GM18907 (cell line): ENCODE measurements around the gene SF1.

Source experiments
- ATAC-seq: cut with Tn5 transposase; IDR thresholded peaks from one replicate; pipeline ENCODE4 v1.9.1; 2021; ENCODE audit warnings: mild to moderate bottlenecking, moderate library complexity; ENCODE audit not compliant: unreplicated experiment

The SF1 gene

DNA sequence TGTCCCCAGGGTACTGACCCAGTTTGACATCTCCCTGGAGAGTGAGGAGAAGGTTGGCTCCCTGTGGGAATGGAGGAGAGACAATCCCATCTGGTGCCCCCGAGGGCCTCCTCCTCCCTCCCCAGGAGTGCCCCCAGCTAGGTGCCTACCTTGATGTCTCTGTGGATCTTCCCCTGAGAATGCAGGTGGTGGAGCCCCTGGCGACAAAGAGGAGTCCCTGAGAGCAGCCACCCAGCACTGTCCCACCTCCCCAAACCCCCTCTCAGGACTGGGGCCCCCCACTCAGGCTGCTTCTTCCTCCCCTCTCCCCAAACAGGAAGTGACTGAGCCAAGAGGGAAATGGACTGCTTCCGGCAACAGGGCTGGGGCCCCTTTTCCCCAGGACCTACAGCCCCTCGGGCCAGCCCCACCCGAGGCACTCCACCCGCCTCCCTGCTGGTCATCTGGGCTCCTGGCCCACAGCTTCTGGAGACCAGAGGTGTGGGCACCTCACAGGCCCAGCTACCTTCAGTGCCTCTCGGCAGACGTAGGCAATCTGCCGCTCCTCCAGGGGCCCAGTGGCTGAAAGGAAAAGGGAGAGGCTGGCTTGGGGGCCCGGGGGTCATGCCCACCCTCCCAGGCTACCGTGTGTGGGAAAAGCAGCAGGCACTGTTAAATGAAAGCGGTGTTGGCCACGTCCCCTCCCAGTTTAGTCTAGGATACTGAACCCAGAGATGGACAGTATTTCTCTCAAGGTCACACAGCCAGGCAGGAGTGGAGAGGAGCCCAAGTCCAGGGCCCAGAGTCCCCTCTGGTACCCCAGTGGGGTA, 23.4 kb upstream of the SF1 start:
- no peak for ATAC-seq

DNA sequence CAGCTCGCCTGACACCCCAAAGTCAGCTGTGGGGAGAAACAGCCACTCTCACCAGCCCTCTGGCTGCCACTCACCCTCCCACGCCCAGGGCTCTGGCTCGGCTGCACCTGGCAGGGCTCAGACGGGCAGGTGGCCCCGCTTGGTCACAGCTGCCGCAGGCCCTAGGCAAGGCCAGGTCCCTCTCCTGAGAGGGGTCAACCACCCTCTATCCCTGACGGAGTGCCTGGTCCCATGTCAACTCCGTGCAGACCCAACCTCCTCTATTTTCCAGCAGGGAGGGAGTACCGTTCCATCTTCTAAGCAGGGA, 22.8 kb upstream of the SF1 start:
- no peak for ATAC-seq

- no peak for ATAC-seq
Observed at GRCh38 chr11:64800303-64801157, 22.2 kb upstream of the SF1 start.

DNA sequence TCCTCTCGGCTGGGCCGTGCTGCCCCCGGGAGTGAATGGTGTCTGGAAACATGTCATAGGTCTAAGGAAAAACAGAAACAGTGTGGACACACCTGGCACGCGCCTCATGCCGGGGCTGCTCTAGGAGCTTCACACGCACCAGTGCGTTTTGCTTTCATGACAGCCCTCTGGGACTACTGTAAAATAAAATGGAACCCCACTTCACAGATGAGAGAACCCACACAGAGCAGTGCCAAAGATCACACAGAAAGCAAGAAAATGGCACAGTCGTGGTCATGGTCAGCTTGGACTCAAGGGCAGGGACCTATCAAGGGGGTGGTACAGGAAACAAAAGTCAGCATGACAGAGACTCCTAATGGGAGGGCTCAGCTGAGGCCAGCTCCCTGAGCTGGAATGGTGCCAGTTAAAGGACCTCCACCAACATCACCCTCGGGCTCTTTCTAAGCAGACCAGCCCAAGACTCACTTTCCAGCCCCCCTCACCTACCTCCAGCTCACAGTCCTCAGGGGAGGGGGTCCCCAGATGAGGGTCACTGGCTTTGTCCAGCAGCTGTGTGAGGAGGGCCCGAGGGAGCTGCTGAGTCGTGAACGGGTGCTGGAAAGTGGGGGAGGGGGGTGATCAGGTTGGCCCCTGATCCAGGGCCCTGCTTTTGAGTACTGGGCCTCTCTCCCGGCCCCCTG, 21.4 kb upstream of the SF1 start:
- ATAC-seq: no peak

DNA sequence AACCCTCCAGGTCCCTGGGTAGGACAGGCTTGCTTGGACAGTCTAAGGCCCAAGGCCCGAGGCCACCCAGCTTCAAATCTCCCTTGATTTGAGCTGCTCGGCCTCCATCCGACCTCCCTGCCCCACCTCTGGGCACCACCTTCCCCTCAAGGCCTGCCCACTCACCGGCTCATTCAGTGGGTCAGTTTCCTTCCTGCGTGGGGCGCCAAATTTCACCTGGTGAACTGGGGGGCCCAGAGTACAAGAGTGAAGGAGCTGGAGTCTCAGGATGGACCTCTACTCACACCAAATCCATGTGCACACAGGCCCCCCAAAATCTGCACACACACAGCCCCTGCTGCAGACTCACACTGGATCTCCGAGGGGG, 20.9 kb upstream of the SF1 start:
- ATAC-seq: no peak

DNA sequence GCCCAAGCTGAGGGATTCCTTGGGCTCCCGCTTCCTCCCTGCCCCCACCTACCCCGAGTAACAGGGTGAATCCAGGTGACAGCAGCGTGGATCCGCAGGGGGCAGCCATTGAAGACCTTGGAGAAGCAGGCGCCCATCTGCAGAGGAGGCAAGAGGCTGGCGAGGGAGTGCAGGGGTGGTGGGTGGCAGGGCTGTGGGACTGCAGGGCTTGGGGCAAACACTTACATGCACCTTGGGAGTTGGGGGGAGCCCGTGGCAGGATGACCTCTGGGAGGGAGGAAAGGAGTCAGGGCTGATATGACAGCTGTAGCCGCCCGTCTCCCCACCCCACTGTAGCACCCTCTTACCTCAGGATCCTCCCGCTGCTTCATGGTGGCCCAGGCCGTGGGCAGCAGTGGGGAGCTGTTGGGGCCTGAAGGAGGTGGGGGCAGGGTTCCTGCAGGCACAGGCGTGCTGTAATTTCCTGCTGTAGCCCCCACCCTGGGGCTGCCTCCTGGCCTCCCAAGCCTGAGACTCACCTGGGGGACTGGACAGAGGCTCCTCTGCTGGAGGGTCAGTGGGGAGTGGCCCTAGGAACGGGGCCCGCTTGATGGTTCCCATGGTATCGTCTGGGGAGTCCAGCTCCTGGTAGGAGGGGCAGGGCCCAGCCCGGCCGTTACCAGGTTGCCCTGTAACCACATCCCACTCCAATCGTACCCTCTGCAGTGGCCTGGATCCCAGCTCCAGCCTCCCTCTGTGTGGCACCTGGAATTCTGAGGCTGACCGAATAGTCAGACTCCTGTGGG, 18.6 kb upstream of the SF1 start:
- ATAC-seq: no peak

- no peak for ATAC-seq
Observed at GRCh38 chr11:64796047-64796756, 17.9 kb upstream of the SF1 start.

- no peak for ATAC-seq
Observed at GRCh38 chr11:64794526-64794925, 16.2 kb upstream of the SF1 start.

DNA sequence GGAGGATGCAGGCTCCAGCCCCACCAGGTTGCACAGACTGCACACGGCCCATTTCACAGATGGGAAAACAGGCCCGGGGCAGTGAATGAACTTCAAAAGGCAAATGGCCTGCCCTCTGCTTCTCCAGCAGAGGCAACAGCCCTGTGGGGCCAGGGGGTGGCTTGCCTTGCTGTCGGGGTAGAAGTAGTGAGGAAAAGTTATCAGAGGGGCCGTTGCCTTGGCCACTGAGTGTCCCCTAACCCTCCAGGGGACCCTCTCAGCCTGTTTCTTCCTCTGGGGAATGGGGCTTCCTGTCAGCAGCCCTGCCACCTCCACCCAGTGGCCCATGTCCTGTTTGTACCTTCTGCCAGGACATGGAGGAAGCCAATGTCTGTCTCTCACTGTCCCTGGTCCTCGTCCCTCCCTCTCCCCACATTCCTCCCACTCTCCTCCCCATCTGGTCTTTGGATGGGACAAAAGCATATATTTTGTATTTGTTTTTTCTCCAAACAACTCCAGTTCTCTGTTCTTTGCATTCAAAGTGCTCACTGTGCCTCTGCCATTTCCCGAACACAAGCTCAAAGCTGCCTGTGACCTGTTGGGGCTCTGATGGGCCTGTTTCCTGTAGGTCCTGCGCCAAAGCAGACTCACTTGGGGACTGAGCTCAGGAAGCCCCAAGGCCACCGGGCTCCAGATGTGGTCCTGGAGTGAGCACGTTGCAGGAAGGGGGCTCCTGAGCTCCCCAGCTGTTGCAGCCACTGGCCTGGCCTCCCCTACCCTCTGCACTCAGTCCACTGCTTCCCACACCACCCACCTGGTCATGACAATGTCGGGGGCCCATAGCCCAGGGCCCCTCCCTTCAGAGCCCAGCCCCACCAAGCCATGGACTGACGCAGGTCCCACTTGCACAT, 15.2 kb upstream of the SF1 start:
- no peak for ATAC-seq

DNA sequence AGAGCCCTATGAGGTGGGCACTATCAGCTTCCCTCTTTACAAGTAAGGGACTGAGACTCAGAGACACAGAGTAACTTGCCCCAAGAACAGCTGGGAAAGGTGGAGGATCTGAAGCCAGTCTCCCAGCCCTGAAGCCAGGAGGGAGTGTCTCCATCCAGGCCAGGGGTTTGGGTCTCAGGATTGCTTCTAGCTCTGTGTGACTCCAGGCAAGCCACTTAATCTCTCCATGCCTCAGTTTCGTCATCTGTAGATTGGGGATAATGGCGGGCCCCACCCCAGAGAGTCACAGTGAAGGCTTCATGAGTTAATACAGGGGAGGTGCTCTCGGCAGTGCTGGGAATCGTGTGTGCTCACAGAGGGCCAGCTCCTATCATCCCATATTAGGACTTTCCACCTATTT, 14.1 kb upstream of the SF1 start:
- ATAC-seq: no peak

- ATAC-seq: no peak
Observed at GRCh38 chr11:64791781-64792291, 13.5 kb upstream of the SF1 start.

- ATAC-seq: no peak
Observed at GRCh38 chr11:64790205-64791095, 12.1 kb upstream of the SF1 start.

DNA sequence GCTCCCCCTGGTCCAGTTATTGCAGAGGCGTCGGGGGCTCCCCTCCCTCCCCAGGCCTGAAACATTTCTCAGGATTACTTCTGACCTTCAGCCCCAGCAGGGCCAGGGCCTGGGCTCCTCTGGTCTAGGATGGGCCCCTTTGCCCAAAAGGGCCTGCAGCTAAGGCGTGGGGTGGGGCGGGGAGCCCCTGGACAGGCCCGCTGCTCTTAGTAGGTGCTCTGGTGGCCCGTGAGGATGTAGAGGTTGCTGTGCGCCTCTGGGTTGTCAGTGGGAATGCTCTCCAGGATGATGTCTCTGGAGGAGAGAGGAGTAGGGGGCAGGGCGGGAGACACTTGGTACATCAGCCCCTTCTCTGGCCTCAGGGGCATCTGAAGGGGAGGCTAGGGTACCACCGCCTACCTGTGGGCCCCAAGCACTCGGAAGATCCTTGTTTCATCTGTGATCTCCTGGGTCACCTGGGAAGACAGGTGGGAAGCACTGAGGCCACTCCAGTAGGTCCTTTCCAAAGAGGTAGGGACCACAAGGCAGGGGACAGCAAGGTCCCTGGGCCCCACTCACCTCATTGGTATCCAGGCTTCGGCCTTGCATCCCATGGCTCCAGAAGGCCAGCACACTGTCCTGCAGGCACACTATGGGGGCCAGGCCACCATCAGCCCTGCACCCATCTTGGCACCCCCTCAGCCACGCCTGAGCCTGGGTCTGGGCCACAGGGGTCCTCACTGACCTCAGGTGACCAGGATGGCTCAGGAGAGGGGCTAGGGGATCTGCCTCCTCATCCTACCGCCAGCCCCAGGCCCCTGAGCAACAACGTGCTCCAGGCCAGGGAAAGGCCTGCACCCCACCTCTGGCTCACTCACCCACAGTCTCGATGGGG, 11.2 kb upstream of the SF1 start:
- ATAC-seq: no peak

DNA sequence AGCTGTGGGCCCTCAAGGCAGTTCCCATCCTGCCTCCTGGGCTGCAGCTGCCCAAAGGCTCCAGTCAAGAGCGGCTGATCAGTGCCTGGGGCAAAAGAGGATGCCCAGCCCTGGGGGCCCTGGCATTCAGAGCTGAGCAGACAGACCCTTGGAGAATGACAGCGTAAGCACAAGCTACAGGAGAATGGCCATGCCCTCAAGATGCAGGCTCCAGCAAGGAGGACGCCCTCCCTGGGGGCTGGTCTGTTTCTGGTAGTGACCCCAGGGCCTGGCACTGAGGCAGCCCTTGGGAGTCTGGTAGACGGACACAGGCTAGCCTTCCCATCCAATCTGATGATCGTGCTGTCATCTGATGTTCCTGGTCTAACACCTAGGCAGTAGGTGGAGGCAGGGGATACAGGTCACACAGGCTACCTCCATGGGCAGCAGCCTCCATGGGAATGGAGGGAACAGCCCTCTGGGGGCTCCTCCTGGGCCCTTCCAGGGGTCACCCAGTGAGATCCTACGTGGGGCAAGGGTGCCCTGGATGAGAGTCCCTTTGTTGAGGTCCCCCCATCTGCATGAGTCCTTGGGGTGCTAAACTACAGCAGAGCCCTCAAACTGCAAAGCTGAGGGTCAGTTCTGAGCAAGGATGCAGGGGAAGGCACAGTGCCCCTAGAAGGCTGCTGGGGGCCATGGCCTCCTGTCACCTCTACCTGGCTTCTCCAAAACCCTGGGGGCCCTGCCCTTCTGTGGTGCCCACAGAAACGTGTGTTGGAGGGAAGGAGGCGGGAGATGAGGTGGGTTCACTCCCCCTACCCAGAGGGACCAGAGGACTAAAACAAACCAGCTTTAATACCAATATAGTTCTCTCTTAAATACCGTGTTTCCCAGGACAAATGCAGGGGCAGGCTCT, 10.2 kb upstream of the SF1 start:
- ATAC-seq: no peak

GRCh38 chr11:64787526-64788320, 9.4 kb upstream of the SF1 start:
- no peak for ATAC-seq

DNA sequence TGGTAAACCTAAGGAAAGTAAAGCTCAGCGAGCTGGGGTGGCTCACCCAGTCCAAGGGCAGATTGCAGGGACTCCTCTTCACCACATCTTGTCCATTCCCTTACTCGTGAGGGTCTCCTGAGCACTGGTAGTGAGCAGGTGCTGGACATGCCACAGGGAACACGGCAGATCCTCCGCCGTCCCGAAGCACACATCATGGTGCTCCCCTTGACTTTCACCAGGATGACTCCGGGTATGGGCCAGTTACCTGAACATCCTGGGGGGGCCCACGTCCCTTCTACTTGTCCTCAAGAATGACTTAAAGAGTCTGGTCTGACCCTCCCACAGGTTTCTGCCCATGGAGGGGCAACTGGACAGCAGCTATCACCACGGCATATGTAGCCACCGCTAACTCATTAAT, 8.0 kb upstream of the SF1 start:
- ATAC-seq: no peak
